Measurements from ENCODE around the gene ADGRL1.
"Not testable (repeated sequence)": the region's sequence is repeated elsewhere in the genome, so short reads cannot be mapped to it uniquely, and the experiment has no call there.

The ADGRL1 gene

DNA sequence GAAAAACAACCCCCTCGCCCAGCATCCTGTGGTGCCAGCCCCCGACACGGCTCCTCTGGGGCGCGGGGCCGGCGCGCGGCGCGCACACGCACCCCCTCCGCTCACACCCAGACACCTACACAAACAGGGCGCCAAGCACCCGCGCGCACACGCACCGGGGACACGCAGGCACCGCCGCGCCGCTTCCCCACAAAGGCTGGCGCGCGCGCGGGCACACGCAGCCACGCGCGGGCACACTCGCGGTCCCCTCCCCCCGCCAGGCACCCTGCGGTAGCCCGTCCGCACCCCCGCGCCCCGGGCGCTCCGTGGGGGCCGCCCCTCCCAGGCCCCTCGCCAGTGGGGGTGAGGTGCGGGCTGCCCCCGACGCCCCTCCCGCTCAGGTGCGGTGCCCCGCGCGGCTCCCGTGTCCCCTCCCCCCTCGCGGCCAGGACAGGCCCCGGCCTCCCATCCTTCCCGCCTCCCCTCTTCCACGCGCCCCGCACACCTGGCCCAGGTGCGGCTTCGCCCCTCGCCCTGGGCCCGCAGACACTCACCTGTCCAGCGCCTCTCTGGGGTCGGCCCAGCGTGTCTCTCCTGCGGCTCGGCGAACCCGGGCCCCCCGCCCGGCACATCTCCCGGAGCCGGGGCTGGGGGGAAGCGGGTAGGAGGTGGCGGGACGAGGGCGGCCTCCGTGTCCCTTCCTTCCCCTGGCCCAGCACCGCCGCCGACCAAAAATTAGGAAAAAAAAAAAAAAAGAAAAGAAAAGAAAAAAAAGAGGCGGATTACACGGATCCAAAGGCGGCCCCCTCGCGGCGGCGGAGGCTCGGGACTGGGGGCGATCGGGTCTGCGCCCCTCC lies at the start of gene ADGRL1:
Gene ADGRL1 (minus strand): TSS at position 718 of the 836 bp plus-strand sequence. CDS start 22,567 bp downstream, outside the sequence.
- not testable (repeated sequence) for DNase-seq

DNA sequence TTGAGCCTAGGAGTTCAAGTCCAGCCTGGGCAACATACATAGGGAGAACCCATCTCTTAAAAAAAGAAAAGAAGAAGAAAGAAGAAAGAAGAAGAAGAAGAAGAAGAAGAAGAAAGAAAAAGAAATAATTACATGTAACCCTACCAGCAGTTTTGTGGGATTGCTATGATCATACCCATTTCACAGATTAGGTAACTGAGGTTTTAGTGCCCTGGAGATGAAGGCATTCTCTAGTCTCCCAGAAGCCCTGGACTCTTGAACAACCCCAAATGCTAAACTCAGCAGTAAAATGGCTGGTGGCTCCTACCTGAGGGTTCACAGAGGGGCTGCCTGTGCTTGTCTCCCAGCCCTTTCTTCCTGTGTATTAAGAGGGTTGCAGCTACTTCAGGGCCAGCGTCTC lies 49.3 kb upstream of the ADGRL1 start:
- DNase-seq: not testable (repeated sequence)

DNA sequence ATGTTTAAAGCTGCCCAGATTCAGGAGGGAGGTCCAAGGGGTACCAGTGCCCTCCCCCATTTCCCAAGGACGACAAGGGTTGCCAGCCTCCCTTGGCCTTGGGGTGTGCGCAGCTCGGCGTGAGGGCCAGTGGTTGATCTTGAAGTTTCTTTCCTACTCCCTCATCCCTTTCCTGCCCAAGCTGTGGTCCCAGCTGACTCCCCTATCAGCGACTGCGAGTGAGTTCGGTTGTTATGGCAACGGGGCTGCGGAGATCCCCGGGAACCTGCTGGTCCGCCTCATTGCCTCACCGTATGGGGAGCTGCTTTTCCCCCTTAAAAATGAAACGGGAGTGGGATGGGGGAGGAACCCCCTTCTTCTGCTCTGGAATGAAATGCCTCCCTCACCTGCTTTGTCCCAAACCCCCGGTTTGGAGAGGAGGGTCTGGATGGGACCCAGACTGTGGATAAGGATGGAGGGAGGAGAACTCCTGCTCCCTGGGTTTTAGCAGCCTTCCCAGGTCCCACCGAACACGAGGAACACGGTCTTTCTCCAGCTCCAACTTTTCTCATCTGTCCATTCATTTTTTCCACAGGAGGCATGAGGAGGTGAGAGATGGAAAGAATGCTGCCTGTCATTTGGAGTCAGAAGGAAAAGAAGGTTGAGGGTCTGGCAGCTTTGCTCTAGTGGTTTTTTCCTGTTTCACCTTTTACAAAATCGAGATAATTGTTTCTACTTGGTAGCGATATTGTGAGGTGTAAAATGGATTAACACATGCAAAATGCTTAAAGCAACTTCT lies 48.0 kb upstream of the ADGRL1 start:
- peak; percentile 54 for DNase-seq

DNA sequence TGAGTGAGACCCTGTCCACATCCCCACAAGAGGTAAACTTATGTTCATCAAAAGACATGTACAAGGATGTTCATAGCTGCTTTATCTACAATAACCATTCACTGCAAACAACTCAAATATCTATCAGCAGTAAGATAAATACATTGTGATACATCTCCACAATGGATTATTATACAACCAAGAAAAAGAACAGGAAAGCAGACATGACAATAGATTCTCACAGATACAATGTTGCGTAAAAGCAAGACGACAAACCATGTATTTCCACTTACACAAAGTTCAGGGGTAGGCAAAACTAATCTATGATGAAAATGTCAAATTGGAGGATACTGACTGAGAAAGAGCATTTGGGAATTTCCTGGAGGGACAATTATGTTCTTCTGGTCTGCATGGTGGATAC lies 46.2 kb upstream of the ADGRL1 start:
- not testable (repeated sequence) for DNase-seq

DNA sequence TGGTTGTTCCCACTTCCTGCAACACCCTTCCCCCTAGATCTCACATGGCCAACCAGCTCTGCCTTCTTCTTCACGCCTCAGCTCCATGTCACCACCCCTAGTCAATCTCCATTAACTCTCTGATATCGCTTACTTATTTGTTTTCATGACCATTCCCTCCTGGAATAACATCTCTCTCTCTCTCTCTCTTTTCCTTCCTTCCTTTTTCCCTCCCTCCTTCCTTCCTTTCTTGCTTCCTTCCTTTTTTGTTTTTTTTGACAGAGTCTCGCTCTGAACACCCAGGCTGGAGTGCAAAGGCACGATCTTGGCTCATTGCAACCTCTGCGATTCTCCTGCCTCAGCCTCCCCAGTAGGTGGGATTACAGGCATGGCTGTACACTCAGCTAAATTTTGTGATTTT lies 44.9 kb upstream of the ADGRL1 start:
- DNase-seq: no peak

DNA sequence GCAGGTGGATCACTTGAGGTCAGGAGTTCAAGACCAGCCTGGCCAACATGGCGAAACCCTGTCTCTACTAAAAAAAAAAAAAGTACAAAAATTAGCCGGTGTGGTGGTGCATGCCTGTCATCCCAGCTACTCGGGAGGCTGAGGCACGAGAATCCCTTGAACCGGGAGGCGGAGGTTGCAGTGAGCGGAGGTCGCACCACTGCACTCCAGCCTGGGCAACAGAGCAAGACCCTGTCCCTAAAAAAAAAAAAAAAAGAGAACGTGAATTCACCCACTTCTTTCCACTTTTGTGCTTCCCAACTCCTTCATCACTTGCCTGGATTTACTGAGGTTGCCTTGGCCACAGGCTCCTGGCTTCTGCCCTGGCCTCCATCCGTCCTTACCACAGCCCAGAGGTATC lies 44.3 kb upstream of the ADGRL1 start:
- DNase-seq: not testable (repeated sequence)

DNA sequence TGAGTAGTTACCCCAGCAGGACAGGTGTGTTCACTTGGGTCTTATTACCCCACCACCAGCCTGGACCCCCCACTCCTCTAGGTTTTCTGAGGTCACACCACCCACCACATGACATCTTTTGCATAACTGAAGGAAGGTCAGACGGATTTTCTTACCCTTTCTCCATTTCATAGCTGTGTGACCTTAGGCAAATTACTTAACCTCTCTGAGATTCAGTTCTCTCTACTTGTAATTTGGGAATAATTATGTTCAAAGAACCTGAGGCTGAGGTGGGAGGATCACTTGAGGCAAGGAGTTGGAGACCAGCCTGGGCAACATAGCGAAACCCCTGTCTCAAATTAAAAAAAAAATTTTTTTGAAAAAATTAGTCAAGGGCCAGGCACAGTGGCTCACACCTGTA lies 43.9 kb upstream of the ADGRL1 start:
- DNase-seq: not testable (repeated sequence)

DNA sequence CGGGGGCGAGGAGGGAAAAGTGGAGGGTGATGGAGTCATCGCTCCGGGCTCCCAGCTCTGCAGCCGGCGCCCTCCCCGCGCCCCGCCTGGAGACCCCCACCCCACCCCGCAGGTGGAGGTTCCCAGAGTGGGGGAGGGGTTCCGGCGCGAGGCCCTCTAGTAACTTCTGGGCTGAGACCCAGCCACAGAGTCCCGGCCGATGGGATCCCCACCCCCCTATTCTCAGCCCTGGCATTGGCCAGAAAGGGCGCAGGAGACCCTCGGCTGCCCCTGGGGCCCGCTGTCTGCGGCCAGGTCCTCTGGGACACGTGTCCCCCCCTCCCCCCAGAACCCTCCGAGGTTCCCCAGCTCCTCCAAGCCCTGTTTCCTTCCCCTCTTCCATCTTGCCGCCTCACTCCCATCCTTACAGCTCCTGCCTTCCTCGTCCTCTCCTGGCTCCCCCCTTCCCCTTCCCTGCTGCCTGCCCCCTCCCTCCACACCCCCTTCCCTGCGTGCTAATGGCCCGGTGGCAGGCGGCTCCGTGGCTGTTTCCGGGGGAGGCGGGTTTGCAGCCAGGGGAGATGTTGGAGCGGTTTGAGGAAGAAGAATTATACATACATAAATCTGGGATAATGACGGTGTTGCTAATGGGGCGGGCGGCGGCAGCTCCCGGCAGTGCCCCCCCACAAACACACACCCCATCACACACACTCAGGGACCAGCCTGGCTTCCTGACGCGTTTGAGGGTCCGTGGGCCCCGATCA lies 43.2 kb upstream of the ADGRL1 start:
- DNase-seq: peak; percentile 75

DNA sequence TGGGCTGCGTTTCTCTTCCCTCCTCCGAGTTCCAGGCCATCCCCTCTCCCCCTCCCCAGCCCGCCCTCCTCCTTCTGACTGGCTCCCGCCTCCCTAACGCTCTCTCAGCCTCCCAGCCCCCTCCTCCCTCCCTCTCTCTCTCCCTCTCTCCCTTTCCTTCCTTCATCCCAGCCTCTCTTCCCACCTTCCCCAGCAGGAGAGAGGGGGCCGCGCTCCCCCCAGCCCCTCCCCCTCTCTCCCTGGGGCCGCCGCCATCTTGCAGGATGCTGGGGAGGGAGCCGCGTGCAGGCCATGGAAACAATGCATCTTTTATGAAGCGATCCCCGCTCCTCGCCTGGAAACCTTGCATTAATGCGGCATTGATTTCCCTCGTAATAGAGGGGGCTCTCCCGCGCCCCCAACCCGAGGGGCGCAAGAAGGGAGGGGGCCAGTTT lies 42.6 kb upstream of the ADGRL1 start:
- DNase-seq: peak; percentile 92

DNA sequence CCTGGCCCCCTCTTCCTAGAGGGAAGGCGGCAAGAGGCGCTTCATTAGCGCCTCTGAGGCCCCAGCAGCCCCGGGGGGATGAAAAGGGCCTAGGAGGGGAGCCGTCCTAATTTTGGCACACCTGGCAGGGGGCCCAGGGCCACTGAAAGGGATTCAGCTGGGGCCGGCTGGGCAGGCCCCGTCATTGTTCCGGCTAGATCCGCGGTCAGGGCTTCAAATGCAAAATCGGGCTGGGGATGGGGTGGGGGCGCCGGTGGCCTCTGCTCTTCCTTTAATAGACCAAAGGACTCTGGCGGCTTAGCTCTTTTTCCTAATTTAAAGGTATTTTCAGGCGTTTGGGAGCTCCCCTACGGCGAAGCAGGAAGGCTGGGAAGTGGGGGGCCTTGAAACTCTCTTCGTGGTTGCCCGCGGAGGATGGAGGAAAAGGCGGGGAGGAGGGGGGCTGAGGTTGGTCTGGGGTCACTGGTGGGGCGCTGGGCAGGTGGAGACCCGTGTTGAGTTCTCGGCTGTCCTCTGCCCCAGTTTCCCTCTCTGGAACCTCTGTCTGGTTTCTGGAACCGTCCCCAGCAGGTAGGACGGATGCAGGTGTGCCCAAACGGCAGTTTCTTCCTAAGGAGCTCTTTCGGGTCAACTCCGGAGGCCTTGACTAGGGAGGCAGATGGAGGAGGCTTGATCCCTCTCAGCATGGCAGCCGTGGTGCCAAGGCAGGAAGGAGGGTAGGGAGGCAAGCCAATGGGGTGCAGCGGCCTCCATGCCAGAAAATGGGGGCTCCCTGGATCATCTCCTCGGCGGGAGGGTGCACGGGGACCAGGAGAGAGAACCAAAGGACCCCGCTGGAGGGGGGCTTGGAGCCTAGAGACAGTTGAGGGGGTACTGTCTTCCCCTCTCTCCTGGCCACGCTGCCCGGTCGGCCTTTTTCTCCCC lies 41.8 kb upstream of the ADGRL1 start:
- DNase-seq: peak; percentile 42

DNA sequence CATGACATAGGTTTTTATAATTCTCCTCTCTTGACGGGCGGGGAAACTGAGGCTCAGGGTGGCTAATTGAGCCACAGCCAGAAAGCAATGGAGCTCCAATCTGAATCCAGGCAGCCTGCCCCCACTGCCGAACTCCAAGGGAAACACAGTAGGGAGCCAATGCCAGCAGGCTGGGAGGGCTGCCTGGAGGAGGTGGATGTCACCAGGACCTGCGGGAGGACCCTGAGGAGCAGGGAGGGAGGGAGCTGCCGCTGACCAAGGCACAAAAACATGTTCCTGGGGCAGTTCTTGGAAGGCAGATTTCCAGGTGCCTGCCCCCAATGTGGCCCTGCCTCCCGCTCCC lies 41.2 kb upstream of the ADGRL1 start:
- not testable (repeated sequence) for DNase-seq

DNA sequence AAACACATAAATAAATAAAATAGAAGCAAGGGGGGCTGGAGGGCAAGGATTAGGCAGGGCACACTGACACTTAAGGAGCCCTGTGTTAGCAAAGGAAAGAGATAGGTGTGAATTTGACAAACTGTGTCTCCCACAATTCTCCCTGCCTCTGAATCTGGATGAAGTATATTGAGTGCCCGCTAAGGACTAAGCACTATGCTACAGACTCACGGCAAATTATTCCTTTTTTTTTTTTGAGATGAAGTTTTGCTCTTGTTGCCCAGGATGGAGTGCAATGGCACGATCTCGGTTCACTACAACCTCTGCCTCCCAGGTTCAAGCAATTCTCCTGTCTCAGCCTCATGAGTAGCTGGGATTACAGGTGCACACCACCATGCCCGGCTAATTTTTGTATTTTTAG lies 38.4 kb upstream of the ADGRL1 start:
- not testable (repeated sequence) for DNase-seq

DNA sequence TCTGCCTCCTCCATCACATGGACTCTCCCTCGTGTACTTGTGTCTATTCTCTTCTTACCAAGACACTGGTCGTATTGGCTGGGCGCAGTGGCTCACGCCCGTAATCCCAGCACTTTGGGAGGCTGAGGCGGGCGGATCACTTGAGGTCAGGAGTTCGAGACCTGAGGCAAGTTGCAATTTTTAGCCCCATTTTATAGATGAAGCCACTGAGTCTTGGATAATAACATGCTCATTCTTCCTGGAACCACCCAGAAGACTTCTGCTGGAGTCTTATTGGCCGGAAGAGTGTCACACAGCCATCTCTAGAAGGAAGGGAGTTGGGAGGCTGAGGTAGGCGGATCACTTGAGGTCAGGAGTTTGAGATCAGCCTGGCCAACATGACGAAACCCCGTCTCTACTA lies 37.7 kb upstream of the ADGRL1 start:
- DNase-seq: not testable (repeated sequence)

DNA sequence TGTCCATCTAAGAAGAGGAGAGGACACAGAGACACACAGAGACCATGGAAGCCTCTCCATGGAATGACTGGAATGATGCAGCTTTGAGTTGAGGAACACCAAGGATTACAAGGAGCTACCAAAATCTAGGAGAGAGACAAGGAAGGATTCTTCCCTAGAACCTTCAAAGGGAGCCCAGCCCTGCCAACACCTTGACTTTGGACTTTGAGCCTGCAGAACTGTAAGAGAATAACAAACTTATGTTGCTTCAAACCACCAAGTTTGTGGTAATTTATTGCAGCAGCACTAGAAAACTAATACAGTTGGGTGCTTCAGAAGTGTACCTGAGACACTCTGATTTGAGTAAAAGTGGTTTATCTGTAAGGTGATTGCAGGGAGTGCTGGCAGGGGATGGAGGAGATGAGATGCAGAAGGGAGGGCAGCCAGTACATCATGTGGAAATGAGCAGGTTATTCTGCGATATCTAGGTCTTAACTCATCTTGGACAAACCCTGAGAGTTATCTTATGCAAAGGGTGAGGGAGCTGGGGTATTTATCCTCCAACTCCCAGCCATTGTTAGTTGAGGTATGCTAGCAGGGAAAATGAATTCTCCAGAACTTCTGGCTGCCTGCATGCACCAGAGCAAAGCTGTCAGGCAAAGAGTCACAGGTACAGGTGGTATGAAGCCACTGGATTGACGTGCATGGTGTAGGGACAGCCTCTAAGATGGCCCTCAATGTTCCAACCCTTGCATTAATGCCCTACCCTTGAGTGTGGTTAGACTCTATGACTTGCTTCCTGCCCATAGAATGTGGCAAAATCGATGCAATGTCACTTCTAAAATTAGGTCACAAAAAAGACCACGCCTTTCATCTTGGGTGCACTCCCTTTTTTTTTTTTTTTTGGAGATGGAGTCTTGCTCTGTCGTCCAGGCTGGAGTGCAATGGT lies 31.3 kb upstream of the ADGRL1 start:
- DNase-seq: no peak

DNA sequence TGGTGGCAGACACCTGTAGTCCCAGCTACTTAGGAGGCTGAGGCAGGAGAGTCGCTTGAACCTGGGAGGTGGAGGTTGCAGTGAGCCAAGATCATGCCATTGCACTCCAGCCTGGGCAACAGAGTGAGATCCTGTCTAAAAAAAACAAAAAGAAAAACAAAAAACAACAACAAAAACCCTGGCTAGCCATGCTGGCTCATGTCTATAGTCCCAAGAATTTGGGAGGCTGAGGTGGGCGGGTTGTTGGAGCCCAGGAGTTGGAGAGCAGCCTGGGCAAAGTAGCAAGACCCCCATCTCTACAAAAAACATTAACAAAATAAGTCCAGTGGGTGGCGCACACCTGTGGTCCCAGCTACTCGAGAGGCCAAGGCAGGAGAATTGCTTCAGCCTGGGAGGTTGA lies 27.0 kb upstream of the ADGRL1 start:
- not testable (repeated sequence) for DNase-seq

DNA sequence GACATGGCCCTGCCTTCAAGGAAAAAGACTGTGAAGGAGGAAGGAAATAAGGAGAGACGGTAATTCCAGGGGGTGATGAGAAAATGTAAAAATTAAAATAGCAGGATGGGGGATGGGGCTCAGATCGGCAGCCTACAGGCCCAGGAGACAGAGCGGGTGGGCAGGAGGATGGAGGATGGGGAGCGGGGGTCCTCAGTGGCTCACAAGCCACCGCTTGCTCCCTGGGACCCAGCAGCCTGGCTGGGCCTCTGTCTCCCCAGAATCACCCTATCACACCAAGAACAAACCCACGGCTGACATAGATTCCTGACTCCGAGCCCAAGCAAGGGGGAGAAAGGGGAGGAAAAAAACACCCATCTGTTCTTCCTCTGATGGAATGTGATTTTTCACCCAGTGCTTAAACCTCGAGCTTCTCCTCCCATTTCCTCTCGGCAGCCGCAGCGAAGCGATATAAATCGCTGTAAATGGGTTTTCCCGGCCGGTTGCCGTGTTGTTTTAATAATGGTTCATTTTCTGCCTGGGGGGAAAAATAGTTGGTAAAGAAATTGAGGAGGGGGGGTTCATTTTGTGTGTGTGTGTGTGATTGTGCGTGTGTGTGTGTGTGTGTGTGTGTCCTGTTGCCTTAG lies 22.6 kb upstream of the ADGRL1 start:
- peak; percentile 44 for DNase-seq

DNA sequence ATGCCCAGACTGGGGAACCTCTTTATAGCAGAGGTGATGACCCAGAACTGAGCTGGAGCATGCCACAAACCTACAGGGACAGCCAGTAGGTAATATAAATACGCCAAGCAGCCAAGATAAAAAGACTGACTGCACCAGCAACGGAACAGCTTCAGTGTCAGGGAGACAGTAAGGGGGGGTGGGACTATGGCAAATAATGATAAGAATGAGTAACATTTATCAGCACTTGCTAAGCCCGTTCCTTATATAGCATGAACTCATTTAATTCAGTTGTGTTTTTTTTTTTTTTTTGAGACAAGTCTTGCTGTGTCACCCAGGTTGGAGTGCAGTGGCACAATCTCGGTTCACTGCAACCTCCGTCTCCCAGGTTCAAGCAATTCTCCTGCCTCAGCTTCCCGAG lies 20.5 kb upstream of the ADGRL1 start:
- not testable (repeated sequence) for DNase-seq

DNA sequence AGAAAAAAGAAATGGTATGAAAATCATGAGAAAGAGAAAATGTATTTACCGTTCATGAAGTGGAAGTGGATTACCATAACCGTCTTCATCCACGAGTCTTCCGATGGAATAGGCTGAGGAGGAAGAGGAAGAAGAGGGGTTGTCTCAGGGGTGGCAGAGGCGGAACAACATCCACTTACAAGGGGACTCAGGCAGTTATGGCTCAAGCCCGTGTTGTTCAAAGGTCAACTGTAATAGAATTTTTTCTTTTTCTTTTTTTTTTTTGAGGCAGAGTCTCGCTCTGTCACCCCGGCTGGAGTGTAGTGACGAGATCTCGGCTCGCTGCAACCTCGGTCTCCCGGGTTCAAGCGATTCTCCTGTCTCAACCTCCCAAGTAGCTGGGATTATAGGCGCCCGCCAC lies 16.9 kb upstream of the ADGRL1 start:
- DNase-seq: no peak

DNA sequence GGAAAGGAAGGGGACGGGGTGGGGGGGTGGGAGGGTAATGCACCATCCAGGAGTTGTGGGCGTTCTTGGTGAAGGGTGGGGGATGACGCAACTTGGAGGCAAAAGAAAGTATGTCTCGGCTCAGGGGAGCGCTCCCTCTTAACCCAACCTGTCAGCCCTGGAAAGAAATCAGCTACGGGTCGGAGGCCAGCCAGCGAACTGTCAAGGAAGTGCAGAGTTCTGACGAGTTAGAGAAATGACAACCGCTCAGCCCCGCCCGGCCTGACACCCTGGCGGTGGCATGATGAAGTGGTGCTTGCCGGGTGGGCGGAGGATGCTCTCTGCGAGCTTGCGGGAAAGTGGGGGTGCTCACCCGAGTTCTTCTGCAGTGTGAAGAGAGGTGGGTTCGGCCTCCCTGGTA lies 15.4 kb upstream of the ADGRL1 start:
- peak; percentile 47 for DNase-seq

DNA sequence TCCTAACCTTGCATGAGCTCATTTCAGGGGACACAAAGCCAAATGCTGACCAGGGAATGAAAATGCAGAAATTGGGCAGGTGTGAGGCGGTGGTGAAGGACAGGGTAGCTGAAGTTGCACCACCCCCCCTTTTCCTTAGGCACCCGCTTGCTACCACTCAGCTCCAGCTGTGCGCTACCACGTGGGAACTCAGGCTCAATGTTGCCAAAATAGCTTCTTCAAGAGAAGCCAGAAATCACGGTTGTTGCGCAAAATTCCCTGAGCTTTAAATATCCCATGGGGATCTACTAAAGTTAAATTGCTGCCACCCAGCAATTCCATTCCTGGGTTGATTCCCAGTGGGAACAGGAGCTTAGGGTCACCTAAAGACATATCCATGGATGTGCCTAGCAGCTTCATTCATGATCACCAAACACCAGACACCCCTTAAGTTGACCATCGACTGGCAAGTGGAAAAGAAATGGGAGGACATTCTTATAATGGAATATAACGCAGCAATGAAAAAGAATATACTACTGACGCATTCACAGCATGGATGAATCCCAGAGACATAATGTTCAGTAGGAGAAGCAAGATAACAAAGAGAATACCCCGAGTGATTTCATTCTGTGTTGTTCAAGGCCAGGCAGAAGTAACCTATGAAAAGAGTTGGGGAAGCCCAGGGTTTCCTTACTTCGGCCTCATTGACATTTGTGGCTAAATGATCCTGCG lies 12.8 kb upstream of the ADGRL1 start:
- no peak for DNase-seq

Data from femur (tissue), 1 donor.